ENCODE measurements around the gene EP300.
"Not testable (repeated sequence)": the region's sequence is repeated elsewhere in the genome, so short reads cannot be mapped to it uniquely, and the experiment has no call there.

Gene EP300

DNA sequence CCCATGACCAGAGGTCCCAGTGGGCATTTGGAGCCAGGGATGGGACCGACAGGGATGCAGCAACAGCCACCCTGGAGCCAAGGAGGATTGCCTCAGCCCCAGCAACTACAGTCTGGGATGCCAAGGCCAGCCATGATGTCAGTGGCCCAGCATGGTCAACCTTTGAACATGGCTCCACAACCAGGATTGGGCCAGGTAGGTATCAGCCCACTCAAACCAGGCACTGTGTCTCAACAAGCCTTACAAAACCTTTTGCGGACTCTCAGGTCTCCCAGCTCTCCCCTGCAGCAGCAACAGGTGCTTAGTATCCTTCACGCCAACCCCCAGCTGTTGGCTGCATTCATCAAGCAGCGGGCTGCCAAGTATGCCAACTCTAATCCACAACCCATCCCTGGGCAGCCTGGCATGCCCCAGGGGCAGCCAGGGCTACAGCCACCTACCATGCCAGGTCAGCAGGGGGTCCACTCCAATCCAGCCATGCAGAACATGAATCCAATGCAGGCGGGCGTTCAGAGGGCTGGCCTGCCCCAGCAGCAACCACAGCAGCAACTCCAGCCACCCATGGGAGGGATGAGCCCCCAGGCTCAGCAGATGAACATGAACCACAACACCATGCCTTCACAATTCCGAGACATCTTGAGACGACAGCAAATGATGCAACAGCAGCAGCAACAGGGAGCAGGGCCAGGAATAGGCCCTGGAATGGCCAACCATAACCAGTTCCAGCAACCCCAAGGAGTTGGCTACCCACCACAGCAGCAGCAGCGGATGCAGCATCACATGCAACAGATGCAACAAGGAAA is 85.4 kb downstream of the EP300 start:
- H3K4me3 ChIP-seq (ENCODE audit: low read depth in 1 of 2, low read length in 2 of 2), result no peak overlapping the region
- no peak overlapping the region for H3K27ac ChIP-seq (ENCODE audit: low read depth, low read length)
- peaks cover 37 to 72% of the 10 kb centered on the region in 2 donors for H3K36me3 ChIP-seq (ENCODE audit: control insufficient read depth in 1 of 2, insufficient read depth in 2 of 2, low read length in 2 of 2)

DNA sequence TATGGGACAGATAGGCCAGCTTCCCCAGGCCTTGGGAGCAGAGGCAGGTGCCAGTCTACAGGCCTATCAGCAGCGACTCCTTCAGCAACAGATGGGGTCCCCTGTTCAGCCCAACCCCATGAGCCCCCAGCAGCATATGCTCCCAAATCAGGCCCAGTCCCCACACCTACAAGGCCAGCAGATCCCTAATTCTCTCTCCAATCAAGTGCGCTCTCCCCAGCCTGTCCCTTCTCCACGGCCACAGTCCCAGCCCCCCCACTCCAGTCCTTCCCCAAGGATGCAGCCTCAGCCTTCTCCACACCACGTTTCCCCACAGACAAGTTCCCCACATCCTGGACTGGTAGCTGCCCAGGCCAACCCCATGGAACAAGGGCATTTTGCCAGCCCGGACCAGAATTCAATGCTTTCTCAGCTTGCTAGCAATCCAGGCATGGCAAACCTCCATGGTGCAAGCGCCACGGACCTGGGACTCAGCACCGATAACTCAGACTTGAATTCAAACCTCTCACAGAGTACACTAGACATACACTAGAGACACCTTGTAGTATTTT is 86.1 kb downstream of the EP300 start:
- Histone ChIP-seq H3K9ac (ENCODE audit: low read depth in 1 of 2, low read length in 2 of 2) (no peak overlapping the region), H3K36me3 (ENCODE audit: control insufficient read depth in 1 of 2, insufficient read depth in 2 of 2, low read length in 2 of 2) (peaks cover 30 to 65% of the 10 kb centered on the region in 2 donors), H3K4me3 (ENCODE audit: low read depth in 1 of 2, low read length in 2 of 2) (no peak overlapping the region), H3K27me3 (ENCODE audit: control insufficient read depth in 1 of 2, insufficient read depth in 2 of 2, low read length in 2 of 2) (no peaks in the 10 kb centered on the region), H3K9me3 (ENCODE audit: control insufficient read depth in 1 of 2, low read length in 2 of 2) (no peaks in the 10 kb centered on the region), H3K27ac (ENCODE audit: low read depth, low read length) (no peak overlapping the region), H3K4me1 (ENCODE audit: control insufficient read depth in 1 of 2, insufficient read depth in 2 of 2, low read length in 2 of 2) (peaks cover 0 to 6% of the 10 kb centered on the region in 2 donors)

More for the DNA sequence above, 85.4 kb downstream of the EP300 start:
- H3K9ac ChIP-seq (ENCODE audit: low read depth in 1 of 2, low read length in 2 of 2), result no peak overlapping the region
- no peaks in the 10 kb centered on the region for H3K9me3 ChIP-seq (ENCODE audit: control insufficient read depth in 1 of 2, low read length in 2 of 2)
- H3K4me1 ChIP-seq (ENCODE audit: control insufficient read depth in 1 of 2, insufficient read depth in 2 of 2, low read length in 2 of 2), result peaks cover 0 to 6% of the 10 kb centered on the region in 2 donors
- H3K27me3 ChIP-seq (ENCODE audit: control insufficient read depth in 1 of 2, insufficient read depth in 2 of 2, low read length in 2 of 2), result no peaks in the 10 kb centered on the region

DNA sequence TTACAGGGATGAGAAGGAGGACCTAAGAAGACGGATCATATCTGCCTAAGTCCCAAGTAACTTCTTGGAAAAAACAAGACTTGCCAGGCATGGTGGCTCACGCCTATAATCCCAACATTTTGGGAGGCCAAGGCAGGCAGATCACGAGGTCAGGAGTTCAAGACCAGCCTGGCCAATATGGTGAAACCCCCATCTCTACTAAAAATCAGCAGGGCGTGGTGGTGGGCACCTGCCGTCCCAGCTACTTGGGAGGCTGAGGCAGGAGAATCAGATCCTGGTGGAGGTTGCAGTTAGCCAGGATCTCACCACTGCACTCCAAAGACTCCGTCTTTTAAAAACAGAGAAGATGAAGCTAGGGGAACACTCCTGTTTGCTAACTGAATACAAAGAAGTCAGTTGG is 88.0 kb downstream of the EP300 start:
- not testable (repeated sequence) for H3K9ac ChIP-seq (ENCODE audit: low read depth in 1 of 2, low read length in 2 of 2); H3K4me3 ChIP-seq (ENCODE audit: low read depth in 1 of 2, low read length in 2 of 2); H3K4me1 ChIP-seq (ENCODE audit: control insufficient read depth in 1 of 2, insufficient read depth in 2 of 2, low read length in 2 of 2); H3K27ac ChIP-seq (ENCODE audit: low read depth, low read length); H3K9me3 ChIP-seq (ENCODE audit: control insufficient read depth in 1 of 2, low read length in 2 of 2); H3K27me3 ChIP-seq (ENCODE audit: control insufficient read depth in 1 of 2, insufficient read depth in 2 of 2, low read length in 2 of 2)
- peaks cover 27 to 47% of the 10 kb centered on the region in 2 donors for H3K36me3 ChIP-seq (ENCODE audit: control insufficient read depth in 1 of 2, insufficient read depth in 2 of 2, low read length in 2 of 2)

DNA sequence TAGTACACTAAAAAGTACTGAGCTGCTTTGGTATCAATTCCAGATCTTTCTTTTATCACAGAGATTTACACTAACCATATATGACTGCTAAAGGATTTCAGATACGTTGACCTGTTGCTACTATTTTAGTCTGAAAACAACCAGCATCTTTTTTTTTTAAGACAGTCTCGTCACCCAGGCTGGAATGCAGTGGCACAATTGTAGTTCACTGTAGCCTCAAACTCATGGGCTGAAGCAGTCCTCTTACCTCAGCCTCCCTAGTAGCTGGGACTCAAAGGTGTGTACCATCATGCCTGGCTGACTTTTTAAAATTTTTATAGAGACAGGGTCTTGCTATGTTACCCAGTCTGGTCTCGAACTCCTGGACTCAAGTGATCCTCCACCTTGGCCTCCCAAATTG is 88.5 kb downstream of the EP300 start:
- H3K27ac ChIP-seq (ENCODE audit: low read depth, low read length), result no peak overlapping the region
- H3K36me3 ChIP-seq (ENCODE audit: control insufficient read depth in 1 of 2, insufficient read depth in 2 of 2, low read length in 2 of 2), result peaks cover 27 to 41% of the 10 kb centered on the region in 2 donors
- peaks cover 0 to 6% of the 10 kb centered on the region in 2 donors for H3K4me1 ChIP-seq (ENCODE audit: control insufficient read depth in 1 of 2, insufficient read depth in 2 of 2, low read length in 2 of 2)
- H3K9me3 ChIP-seq (ENCODE audit: control insufficient read depth in 1 of 2, low read length in 2 of 2), result no peaks in the 10 kb centered on the region
- no peak overlapping the region for H3K4me3 ChIP-seq (ENCODE audit: low read depth in 1 of 2, low read length in 2 of 2)
- H3K9ac ChIP-seq (ENCODE audit: low read depth in 1 of 2, low read length in 2 of 2), result no peak overlapping the region
- H3K27me3 ChIP-seq (ENCODE audit: control insufficient read depth in 1 of 2, insufficient read depth in 2 of 2, low read length in 2 of 2), result no peaks in the 10 kb centered on the region

DNA sequence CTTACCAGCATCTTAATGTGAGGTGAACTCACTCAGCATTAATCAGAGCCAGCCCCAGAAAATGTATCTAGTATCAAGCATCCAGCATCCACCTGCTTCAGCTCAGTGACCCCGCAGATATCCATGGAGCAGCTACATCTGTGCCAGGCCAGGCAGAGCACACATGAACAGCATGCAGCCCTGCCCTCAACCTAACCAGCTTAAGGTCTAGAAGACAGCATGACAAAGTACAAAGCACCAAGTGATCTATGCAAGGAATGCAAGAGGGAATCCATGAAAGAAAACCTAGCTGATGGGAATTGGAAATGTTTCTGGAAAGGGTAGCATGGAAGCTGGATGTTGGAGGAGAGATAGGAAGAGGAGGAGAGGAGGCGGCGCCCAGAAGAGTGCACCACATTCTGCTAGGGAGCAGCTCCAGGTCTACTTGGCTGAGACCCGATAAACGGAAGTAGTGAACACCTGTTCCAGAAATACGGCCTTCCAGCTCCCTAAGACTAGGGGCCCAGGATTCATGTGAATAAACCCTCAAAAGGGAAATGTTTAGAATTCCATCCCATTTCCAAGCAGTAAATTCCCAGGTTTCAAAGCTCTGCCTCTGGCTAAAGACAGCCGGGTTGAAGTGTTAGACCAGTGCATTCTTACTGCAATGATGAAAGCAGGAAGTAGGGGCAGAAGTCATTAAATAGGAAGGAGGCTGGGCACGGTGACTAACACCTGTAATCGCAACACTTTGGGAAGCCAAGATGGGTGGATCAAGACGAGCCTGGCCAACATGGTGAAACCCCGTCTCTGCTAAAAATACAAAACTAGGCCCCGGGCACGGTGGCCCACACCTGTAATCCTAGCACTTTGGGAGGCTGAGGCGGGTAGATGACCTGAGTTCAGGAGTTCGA is 89.2 kb downstream of the EP300 start:
- peak overlapping the region; percentile 11 to 32 for H3K4me3 ChIP-seq (ENCODE audit: low read depth in 1 of 2, low read length in 2 of 2)
- no peak overlapping the region for H3K27ac ChIP-seq (ENCODE audit: low read depth, low read length)
- peaks cover 0 to 6% of the 10 kb centered on the region in 2 donors for H3K4me1 ChIP-seq (ENCODE audit: control insufficient read depth in 1 of 2, insufficient read depth in 2 of 2, low read length in 2 of 2)
- H3K9ac ChIP-seq (ENCODE audit: low read depth in 1 of 2, low read length in 2 of 2), result no peak overlapping the region
- no peaks in the 10 kb centered on the region for H3K27me3 ChIP-seq (ENCODE audit: control insufficient read depth in 1 of 2, insufficient read depth in 2 of 2, low read length in 2 of 2)
- H3K9me3 ChIP-seq (ENCODE audit: control insufficient read depth in 1 of 2, low read length in 2 of 2), result no peaks in the 10 kb centered on the region
- peaks cover 22 to 35% of the 10 kb centered on the region in 2 donors for H3K36me3 ChIP-seq (ENCODE audit: control insufficient read depth in 1 of 2, insufficient read depth in 2 of 2, low read length in 2 of 2)

DNA sequence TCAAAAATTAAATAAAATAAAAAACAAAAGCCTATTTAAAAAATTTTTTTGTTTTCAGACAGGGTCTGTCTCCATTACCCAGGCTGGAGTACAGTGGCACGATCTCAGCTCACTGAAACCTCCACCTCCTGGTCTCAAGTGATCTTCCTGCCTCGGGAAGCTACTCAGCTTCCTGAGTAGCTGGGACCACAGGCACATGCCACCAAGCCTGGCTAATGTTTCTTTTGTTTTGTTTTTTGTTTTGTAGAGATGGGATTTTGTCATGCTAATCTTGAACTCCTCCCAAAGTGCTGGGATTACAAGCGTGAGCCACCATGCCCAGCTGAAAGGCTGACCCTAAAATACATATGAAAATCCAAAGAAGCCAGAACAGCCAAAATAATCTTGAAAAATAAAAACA is 92.3 kb downstream of the EP300 start:
- H3K27me3 ChIP-seq (ENCODE audit: control insufficient read depth in 1 of 2, insufficient read depth in 2 of 2, low read length in 2 of 2), result no peaks in the 10 kb centered on the region
- H3K9me3 ChIP-seq (ENCODE audit: control insufficient read depth in 1 of 2, low read length in 2 of 2), result no peaks in the 10 kb centered on the region
- H3K27ac ChIP-seq (ENCODE audit: low read depth, low read length), result no peak overlapping the region
- H3K4me1 ChIP-seq (ENCODE audit: control insufficient read depth in 1 of 2, insufficient read depth in 2 of 2, low read length in 2 of 2), result peaks cover 0 to 6% of the 10 kb centered on the region in 2 donors
- H3K36me3 ChIP-seq (ENCODE audit: control insufficient read depth in 1 of 2, insufficient read depth in 2 of 2, low read length in 2 of 2), result peaks cover 4 to 10% of the 10 kb centered on the region in 2 donors
- H3K4me3 ChIP-seq (ENCODE audit: low read depth in 1 of 2, low read length in 2 of 2), result no peak overlapping the region
- H3K9ac ChIP-seq (ENCODE audit: low read depth in 1 of 2, low read length in 2 of 2), result no peak overlapping the region

DNA sequence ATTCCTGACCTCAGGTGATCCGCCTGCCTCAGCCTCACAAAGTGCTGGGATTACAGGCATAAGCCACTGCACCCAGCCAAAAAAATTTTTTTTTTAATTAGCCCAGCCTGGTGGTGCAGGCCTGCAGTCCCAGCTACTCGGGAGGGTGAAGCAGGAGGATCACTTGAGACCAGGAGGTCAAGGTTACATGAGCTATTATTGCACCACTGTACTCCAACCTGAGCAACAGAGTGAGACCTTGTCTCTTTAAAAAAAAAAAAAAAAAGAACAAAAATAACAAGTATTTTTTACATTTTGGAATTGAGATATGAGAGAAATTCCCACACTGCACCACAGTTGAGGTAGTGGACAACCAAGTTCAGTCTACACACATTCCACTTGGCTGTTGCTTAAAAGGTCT is 99.1 kb downstream of the EP300 start:
- Histone ChIP-seq H3K9me3 (ENCODE audit: control insufficient read depth in 1 of 2, low read length in 2 of 2) (no peaks in the 10 kb centered on the region), H3K4me3 (ENCODE audit: low read depth in 1 of 2, low read length in 2 of 2) (no peak overlapping the region), H3K36me3 (ENCODE audit: control insufficient read depth in 1 of 2, insufficient read depth in 2 of 2, low read length in 2 of 2) (no peaks in the 10 kb centered on the region), H3K4me1 (ENCODE audit: control insufficient read depth in 1 of 2, insufficient read depth in 2 of 2, low read length in 2 of 2) (peaks cover 0 to under 1% of the 10 kb centered on the region in 2 donors), H3K9ac (ENCODE audit: low read depth in 1 of 2, low read length in 2 of 2) (no peak overlapping the region), H3K27me3 (ENCODE audit: control insufficient read depth in 1 of 2, insufficient read depth in 2 of 2, low read length in 2 of 2) (no peaks in the 10 kb centered on the region), H3K27ac (ENCODE audit: low read depth, low read length) (no peak overlapping the region)

DNA sequence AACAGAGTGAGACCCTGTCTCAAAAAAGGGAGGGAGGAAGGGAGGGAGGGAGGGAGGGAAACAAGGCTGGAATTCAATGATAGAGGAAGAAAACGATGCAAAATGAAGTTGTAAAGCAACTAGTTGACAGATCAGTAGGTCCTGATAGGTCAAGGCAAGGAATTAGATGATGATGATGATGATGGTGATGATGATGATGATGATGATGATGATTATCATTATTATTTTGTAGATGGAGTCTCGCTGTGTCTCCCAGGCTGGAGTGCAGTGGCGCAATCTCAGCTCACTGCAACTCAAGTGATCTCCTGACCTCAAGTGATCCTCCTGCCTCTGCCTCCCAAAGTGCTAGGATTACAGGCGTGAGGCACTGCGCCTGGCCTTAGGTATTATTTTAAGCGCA is 101.4 kb downstream of the EP300 start:
- Histone ChIP-seq H3K36me3 (ENCODE audit: control insufficient read depth in 1 of 2, insufficient read depth in 2 of 2, low read length in 2 of 2) (no peaks in the 10 kb centered on the region), H3K9ac (ENCODE audit: low read depth in 1 of 2, low read length in 2 of 2) (no peak overlapping the region), H3K4me3 (ENCODE audit: low read depth in 1 of 2, low read length in 2 of 2) (no peak overlapping the region), H3K9me3 (ENCODE audit: control insufficient read depth in 1 of 2, low read length in 2 of 2) (no peaks in the 10 kb centered on the region), H3K27ac (ENCODE audit: low read depth, low read length) (no peak overlapping the region), H3K4me1 (ENCODE audit: control insufficient read depth in 1 of 2, insufficient read depth in 2 of 2, low read length in 2 of 2) (peaks cover 3 to 17% of the 10 kb centered on the region in 2 donors), H3K27me3 (ENCODE audit: control insufficient read depth in 1 of 2, insufficient read depth in 2 of 2, low read length in 2 of 2) (no peaks in the 10 kb centered on the region)

DNA sequence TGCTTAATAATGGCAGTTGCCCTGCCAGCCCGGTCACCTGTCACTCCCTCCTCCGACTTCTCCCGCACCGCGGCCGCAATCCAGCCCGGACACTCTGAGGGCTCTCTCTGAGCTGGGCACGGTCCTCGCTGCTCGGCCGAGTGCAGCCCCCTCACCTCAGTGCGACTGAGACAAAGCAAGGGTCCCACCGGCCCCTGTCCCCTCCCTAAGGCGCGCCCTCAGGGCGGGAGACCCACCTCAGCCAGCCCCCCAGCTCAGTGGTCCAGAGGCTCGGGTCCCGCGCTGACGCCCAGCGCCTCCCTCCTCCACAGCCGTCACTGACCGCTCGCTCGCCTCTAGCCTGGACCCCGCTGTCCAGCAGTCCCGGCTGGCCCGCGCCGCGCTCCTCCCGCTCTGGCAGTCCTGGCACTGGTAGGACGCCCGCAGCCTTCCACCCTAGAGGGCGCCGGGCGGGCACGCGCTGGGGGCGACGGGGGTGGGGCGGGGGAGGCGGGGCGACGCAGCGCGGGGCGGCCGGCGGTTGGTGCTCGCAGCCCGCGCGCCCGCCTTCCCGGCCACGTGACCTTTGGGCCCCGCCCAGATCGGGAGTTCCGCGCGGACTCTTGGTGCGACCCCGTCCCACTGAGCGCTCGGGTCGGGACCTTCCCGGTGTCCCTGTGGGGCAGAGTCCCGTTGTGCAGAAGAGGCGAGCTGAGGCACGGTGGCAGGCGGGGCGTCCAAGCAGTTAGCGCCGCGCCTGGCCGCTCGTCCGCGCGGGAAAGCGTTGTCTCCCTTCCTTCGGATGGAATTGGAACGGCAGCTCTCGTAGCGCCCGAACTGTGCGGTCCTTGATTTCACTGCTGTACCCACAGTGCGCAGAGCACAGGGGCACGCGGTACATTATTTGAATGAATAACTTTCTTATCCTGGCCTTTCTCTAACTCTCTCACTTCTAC is 104.9 kb downstream of the EP300 start:
- H3K9me3 ChIP-seq (ENCODE audit: control insufficient read depth in 1 of 2, low read length in 2 of 2), result no peaks in the 10 kb centered on the region
- H3K9ac ChIP-seq (ENCODE audit: low read depth in 1 of 2, low read length in 2 of 2), result peak overlapping the region; percentile 33 to 60
- H3K36me3 ChIP-seq (ENCODE audit: control insufficient read depth in 1 of 2, insufficient read depth in 2 of 2, low read length in 2 of 2), result no peaks in the 10 kb centered on the region
- peaks cover 3 to 24% of the 10 kb centered on the region in 2 donors for H3K4me1 ChIP-seq (ENCODE audit: control insufficient read depth in 1 of 2, insufficient read depth in 2 of 2, low read length in 2 of 2)
- H3K27ac ChIP-seq (ENCODE audit: low read depth, low read length), result no peak overlapping the region
- H3K4me3 ChIP-seq (ENCODE audit: low read depth in 1 of 2, low read length in 2 of 2), result peak overlapping the region; percentile 81 to 87
- H3K27me3 ChIP-seq (ENCODE audit: control insufficient read depth in 1 of 2, insufficient read depth in 2 of 2, low read length in 2 of 2), result no peaks in the 10 kb centered on the region
